HG03571 (cell line): Measurements from ENCODE around the gene DOK5.
"Not testable (repeated sequence)": the region's sequence is repeated elsewhere in the genome, so short reads cannot be mapped to it uniquely, and the experiment has no call there.

Source experiments
- ATAC-seq: cut with Tn5 transposase; IDR thresholded peaks from one replicate; pipeline ENCODE4 v1.9.1; 2021; ENCODE audit not compliant: unreplicated experiment

Gene DOK5

DNA sequence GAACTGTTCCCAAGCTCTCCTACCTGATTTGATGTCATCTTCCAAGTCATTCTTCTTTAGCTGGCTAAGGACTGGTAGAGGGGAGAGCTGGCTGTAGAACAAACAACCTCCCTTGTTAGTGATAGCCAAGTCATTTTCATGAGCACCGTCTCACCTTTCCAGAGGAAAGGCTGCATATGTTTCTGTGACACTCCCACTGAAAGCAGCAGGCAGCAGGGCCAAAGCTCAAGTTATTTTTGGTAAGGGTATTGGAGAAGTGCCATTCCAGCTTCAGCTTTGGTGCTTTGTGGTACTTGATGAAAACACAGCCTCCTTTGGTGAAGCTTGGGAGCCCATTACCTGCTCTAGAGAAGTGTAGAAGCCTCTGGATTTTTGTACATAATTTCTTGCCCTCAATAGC is 5.4 kb upstream of the DOK5 start:
- no peak for ATAC-seq

DNA sequence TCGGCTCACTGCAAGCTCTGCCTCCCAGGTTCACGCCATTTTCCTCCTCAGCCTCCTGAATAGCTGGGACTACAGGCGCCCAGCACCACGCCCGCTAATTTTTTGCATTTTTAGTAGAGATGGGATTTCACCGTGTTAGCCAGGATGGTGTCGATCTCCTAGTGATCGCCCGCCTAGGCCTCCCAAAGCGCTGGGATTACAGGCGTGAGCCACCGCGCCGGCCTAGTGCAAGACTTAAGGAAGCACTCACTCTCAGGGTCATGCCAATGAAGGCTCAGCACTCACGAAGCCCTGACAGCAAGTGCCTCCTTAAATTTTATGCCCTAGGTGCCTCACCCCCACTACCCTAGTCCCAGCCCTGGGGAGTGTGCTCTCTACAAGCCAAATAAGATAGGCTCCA is 4.7 kb upstream of the DOK5 start:
- no peak for ATAC-seq

DNA sequence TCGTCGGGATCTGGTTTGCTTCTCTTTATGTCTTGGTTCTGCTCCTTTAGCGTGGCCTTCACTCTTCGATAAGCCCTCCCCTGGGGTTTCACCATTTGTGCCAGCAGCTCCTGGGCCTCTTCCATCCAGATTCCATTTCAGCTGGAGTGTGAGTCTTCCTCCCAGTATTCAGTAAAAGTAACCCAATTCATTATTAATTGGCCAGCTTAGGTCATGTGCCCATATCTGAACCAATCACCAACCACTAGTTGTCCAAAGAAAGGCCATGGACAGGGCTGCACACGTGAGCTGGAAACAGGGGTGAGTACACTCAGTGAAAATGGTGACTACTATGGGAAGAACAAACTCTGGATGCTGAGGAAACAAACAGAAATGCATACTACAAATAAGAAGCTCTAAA is 2.8 kb upstream of the DOK5 start:
- no peak for ATAC-seq

DNA sequence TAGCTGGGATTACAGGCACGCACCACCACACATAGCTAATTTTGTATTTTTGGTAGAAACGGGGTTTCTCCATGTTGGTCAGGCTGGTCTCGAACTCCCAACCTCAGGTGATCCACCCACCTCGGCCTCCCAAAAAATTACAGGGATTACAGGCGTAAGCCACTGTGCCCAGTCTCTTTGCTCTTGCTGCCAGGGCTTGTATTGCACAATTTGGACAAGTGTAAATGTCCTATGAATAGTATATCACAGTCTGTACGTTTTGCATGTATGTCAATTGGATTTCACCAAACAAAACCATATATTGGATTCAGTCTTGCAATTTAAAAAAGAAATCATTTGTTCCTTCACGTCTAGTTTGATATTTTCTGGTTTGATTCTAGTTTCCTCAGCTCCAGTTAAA is 2.1 kb upstream of the DOK5 start:
- ATAC-seq = no peak

DNA sequence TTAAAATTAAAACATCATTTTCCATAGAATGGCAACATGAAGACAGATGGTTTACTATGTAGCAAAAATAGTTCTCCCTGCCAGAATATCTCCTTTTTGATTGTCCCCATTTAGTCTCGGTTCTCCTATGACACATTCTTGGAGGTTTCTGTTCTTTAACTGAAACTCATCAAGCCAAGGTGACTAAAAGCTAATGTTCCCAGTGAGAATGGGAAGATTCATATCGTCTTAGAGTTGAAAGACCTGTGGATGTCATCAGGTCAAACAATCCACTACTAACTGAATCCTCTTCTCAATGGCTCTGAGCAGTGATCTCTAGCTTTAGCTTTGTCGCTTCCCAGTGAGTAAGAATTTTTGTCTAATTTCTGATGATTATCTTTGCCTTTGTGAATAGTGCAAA is 1.3 kb upstream of the DOK5 start:
- ATAC-seq = no peak

DNA sequence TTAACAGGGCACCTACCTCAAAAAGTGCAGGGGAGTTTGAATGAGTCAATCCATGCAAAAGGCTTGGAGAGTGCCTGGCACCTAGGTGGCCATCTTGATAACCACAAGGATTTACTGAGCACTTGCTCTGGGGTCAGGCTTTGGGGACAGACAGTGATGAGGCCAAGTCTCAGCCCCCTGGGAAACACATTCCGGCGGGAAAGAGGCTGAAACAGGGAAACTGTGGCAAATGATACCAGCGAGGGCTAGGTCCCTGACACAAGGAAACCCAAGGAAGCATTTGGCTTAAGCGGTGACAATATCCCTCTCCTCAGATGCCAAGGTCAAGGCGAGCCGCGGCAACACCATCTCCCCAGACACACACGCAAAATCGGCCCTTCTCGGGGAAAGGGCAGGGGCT is 527 bp upstream of the DOK5 start:
- no peak for ATAC-seq

DNA sequence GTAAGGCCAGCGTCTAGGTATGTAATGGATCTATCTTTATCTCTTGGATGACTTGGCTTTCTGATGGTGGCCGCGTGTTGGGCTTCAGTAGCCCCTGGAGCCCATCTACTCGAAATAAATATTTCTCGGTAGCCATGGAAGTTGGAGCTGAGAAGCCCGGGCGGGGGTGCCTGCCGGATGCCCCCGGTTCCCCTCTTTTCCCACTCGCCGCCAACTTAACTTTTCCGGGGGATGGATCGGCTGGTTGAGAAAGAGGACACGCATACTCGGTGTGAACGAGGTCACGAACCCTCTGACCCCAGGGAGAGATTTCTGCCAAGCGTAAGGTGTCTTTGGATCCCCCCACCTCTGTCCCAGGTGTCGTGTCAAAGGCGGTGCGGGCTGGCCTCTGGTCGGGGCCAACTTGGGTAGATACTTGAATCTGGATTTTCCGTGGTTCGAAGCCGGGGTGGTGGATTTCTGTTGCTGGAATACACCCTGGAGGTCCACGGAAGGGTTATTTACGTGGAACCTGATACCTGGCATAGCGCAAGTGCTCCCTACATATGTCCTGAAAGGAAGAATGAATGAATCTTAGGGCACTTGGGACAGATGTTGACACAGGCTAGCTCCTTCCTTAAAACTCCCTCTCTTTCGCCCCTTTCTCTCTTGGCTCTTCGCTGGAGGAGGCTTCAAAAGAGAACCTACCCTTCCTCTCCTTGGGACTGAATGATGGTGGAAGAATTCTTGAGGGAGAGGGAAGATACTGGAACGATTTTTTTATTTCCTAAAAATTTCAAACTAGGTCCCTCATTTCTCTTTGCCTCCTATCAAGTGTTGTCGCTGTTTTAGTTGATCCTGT is 996 bp downstream of the DOK5 start:
- ATAC-seq = no peak

DNA sequence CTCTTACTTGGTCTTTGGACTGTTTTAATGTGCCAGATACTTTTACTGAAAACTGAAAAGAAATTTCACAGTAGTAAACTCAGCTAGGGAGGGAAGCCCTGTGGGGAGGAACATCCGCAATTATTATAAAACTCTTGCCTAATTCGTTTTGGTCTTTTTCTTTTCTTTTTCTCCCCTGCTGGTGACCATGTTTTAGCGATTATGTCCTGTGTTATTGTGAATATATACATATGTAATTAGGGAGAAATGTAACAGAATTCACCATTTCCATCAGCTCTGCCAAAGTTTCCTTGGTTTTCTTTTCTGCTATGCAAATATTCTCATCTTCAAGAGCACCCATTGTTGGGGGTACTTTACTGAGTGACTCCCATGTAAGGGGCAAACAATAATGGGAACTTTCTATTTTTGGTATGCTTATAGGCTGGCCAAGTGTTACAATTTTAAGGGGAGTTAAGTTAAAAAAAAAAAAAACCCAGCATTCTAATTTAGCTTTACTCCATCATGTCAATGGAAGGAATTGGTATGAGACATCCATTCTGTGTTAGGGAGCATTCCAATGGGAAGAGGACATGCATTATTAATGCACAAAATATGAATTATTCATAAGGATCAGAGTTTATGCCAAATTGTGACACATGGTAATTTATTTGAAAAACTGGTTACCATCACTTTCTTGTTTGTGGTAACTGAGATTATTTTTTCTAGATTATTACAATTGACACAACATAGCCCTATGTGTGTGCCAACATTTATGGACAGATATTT is 2.0 kb downstream of the DOK5 start:
- no peak for ATAC-seq

DNA sequence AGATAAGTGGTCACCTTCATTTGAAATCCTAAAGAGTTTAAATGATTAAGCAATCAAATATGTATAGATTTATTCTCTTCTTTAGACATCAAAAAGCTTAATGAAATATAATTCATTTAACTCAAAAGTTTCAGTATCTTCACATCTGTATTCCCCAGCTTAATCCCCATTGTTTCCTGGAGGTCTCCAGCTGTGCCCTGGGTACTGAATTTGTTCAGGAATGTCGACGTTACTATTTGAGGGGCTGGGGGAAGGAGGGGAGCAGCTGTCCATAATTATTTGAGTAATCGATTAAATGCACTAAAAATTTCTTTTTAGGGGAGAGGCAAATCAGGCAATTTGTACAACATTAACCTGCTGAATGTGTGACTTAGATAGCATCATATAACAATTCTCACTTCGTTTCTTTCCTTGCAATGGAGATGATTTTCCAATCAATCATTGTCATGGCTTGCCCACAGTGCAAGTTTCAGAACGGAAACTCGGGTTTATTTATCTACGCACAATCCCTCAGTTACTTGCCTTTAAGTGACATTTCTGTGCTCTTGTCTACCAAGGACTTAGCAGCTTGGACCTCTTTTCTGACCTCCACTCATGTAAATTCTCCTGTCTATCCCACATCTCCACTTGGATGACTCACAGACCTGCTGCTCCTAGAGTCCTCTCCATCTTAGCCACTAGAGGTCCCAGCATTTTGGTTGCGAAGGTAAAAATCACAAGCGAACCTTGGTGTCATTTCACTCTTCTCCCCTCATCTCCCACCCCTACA is 3.9 kb downstream of the DOK5 start:
- ATAC-seq = no peak

DNA sequence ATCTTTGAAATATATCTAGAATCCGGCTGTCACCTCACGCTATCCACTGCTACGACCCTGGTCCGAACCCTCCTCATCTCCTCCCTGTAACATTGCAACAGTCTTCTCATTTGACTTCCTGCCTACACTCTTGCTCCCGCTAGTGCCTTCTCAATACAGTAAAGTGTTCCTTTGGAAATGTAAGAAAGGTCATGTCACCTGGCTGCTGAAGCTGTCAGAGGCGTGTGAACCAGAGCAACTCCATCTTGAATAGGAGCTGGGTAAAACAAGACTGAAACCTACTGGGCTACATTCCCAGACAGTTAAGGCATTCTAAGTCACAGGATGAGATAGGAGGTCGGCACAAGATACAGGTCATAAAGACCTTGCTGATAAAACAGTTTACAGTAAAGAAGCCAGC is 4.5 kb downstream of the DOK5 start:
- ATAC-seq = not testable (repeated sequence)

DNA sequence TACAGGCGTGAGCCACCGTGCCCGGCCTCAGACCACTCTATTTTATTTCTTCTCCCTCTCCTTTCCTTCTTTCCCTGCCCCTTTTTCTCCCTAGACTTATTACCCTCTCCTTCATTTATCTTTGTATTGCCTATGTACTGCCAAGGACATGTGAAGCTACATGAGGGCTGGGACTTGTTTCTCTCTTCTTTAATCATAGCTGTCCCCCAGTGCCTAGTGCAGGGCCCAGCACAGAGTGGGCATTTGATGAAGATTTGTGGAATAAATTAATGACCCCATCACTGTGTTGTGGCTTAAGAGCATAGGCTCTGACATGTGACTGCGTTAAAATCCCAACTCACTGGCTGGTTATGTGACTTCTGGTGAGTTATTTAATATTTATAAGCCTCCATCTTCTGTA is 6.0 kb downstream of the DOK5 start:
- ATAC-seq = no peak

DNA sequence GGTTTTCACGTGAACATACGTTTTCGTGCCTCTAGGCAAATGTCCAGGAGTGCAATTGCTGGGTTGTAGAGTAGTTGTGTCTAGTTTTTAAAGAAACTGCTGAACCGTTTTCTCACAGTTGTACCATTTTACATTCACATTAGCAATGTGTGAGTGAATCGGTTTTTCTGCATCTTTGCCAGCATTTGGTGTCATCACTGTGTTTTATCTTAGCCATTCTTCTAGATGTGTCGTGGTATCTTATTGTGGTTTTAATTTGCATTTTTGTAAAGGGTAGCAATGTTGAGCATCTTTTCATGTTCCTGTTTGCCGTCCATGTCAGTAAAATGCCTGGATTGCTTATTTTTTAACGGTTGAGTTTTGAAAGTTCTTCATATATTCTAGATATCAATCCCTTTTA is 10.2 kb downstream of the DOK5 start:
- no peak for ATAC-seq

DNA sequence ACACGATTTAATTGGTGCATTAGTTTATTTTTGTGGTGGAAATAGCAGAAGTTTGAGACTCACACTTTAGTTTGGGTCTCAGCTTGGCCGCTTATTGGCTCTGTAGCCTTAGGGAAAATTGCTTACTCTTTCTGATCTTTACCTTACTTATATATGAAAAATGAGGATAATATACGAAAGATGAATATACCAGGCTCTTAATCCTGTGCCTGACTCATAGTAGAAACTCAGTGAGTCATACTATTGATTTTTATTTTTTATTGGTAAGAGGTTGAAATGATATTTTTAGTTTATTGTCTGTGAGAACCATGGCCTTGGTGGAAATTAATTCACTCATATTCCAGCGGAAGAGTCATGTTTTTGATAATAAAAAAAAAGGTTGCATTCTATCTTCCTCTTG is 11.2 kb downstream of the DOK5 start:
- ATAC-seq = no peak

DNA sequence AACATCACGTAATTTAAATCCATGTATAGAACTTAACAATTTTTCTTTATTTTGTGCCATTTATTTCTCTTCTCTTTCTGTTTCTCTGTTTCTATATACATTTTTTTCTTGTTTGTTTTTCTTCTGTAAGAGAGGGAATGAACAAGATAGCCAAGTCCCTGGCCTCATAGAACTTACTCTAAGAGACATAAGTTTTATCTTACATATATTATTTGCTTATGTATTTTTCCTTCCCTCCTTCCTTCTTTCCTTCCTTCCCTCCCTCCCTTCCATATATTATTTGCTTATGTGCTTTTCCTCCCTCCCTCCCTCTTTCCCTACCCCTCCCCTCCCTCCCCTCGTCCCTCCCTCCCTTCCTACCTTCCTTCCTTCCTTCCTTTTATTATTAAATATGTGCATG is 13.0 kb downstream of the DOK5 start:
- ATAC-seq = no peak

DNA sequence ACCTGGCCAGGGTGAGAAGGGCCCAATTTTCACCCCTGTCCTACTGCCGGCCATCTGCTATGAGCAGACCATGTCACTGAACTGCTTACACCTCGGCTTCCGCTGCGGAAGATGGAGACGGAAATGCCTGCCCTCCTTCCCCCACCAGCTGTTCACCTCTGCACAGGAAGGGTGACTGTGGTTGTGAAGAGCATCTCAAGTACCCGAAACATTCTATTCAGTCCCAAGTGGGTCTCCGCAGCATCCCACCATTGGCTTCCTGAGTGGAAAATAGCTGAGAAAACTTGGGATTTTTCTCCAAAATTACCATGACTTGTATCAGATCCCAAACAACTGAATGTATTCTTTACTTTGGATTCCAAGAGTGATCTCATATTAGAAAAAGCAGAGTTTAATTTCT is 16.1 kb downstream of the DOK5 start:
- no peak for ATAC-seq

DNA sequence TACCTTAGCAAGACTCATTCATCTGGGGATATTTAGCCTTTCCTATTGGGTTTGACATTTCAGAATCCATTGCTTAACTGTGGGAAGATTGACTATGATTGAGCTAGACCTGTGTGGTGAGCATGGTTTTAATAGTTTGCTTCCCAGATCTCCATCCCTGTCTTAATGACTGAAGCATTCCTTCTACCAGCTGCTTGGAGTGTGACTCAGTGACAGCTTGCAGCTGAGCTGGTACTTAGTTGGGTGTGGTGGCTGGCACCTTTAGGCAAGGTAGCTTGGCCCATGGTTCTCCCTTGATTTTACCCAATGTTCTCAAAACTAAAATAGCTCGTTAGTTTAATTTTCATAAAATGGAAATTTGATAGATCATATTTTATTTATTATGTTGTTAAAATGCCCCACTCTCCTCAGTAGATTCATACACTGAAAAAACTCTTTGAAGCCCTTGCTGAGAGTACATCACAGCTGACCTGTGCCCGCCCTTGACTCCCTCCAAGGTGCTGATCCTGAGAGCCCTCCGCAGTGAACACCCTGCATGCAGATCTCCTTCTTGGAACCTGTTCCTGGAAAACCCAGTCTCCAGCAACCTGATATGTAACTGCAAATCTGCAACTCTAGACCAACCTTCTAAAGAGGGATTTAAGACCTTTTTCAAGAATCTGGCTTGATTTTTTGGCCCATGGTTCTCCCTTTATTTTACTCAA is 19.1 kb downstream of the DOK5 start:
- no peak for ATAC-seq

DNA sequence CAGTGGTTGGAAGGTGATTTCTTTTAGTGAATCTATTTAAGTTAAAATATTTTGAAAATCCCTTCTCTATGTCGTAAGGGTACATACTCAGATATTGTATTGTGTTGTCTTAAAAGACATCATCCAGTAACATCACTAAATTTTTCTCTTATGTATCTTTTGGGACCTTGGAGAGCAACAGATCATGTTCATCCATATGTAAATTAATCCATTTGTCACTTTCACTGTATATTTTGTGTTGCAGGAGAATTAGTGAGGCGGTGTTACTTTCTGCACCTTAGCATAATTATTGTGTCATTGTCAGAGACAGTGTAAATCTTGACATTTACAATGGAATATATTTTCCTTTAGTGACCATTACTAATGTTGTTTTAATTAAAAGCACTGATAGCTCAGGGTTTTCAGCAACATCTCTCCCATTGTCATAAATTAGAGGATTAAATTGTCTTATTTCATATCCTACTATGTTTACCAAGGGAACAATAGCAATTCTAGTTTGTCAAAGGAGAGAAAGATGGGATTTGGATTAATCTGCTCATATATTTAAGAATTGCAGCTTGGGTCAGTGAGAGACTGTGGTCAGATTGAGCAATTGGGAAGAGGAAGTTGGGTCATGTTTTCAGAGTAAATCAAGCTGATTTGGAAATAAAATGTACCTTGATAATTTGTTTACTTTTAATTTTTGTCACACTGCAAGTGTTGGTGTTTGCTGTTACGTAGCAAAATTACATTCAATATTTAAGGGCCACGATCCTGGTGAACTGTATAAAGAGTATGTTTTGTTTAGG is 22.7 kb downstream of the DOK5 start:
- ATAC-seq = no peak

DNA sequence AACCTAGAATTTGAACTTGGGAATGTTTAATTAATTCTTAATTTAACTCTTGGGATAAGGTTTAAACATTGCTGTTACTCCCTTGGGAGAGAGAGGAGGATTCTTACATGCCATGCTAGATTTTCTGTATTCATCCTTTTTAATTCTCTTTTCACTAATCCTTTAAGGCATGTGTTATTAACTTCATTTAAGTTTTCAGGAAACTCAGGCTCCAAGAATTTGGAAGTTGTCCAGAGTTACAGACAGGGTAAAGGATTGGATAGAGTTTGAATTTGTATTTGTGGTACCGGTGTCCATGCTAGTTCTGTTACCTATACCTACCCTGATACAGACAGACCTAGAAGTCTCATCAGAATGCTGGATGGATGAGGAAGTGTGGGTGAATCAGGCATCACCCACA is 23.7 kb downstream of the DOK5 start:
- ATAC-seq = no peak

DNA sequence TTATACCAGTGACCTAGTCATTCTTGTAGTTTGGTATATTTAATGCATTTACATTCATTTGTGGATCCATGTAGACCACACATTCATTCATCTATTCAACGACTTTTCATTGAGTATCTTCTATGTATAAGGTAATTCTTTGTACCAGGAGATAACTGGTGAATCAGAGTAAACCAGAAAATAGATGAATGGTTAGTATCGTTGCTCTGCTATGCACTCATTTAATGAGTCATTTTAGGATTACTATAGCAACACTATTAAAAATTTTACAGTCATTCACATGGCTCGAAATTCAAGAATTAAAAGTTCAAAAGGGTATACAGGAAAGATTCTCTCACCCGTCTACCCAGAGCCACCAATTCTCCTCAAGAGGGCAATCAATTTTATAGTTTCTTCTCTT is 26.8 kb downstream of the DOK5 start:
- no peak for ATAC-seq

DNA sequence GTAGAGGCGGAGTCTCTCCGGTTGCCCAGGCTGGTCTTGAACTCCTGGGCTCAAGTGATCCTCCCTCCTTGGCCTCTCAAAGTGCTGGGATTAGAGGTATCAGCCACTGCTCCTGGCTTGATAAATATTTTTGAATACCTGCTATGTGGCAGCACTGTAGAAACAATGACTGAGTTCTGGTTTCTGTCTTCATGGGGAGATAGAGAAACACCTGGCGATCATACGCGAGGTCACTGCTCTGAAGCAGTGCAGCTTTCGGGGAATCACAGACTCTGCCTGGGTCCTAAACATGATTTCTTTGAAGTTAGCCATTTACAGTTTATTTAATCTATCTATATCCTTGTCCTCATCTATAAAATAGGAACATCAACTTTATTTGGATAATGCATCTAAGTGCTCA is 31.2 kb downstream of the DOK5 start:
- no peak for ATAC-seq
